Measurements from ENCODE around the gene PIK3R5. TPM values are rescaled to one million over a fixed set of nuclear protein-coding genes. Genes with fewer than 3 reads are reported as not detected.

Gene PIK3R5
- total RNA-seq, 4 donors from 2014 or later = 1.6 to 12.0 (median 8.4) TPM

DNA sequence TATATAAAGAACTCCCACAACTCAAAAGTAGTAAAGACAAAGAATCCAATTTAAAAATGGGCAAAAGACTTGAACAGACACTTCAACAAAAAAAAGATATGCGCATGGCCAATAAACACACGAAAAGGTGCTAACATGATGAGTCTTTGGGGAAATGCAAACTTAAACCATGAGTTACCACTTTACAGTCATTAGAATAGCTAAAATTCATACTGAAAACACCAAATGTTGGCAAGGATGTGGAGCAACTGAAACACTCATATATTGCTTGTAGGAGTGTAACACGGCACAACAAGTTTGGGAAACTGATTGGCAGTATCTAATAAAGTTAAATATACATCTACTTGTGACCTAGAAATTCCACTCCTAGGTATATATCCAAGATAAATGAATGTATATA is 3.0 kb upstream of the PIK3R5 start:
- Histone ChIP-seq H3K9me3 (no peaks in the 10 kb centered on the region), H3K27ac (no peak overlapping the region), H3K4me1 (no peaks in the 10 kb centered on the region), H3K4me3 (no peak overlapping the region), H3K27me3 (peaks cover 0 to 5% of the 10 kb centered on the region in 2 donors), H3K36me3 (no peaks in the 10 kb centered on the region)
- intact Hi-C loops (cut with DNase I; ENCODE audit: low total_unique reads) = no loop called here
- TF ChIP-seq, protein P1, sequence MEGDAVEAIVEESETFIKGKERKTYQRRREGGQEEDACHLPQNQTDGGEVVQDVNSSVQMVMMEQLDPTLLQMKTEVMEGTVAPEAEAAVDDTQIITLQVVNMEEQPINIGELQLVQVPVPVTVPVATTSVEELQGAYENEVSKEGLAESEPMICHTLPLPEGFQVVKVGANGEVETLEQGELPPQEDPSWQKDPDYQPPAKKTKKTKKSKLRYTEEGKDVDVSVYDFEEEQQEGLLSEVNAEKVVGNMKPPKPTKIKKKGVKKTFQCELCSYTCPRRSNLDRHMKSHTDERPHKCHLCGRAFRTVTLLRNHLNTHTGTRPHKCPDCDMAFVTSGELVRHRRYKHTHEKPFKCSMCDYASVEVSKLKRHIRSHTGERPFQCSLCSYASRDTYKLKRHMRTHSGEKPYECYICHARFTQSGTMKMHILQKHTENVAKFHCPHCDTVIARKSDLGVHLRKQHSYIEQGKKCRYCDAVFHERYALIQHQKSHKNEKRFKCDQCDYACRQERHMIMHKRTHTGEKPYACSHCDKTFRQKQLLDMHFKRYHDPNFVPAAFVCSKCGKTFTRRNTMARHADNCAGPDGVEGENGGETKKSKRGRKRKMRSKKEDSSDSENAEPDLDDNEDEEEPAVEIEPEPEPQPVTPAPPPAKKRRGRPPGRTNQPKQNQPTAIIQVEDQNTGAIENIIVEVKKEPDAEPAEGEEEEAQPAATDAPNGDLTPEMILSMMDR (IDR thresholded peaks at IDR 0.05) = no peak
- no peak for TF ChIP-seq POLR2A (IDR thresholded peaks at IDR 0.05)
- no peak for DNase-seq

DNA sequence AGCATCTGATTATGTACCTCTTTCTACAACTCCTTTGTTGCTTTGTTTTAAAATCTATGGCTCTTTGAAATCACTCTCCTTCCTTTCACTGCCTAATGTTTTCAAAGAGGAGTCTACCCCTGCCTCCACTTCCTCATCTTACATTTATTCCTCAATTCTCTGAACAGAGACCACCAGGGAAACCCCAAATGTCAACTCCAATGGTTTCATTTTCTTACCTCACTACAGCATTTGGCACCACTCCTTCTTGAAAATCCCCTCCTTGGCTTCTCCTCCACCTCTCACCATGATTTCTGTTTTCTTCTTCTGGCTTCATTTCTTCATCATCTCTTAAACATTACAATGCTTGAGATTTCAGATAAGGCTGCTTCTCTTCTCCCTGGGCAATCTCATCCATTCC is 2.4 kb upstream of the PIK3R5 start:
- TF ChIP-seq, protein P1 (IDR thresholded peaks at IDR 0.05) = no peak
- no peak for TF ChIP-seq POLR2A (IDR thresholded peaks at IDR 0.05)
- H3K36me3 ChIP-seq = no peaks in the 10 kb centered on the region
- H3K9me3 ChIP-seq = no peaks in the 10 kb centered on the region
- H3K4me3 ChIP-seq = no peak overlapping the region
- no peaks in the 10 kb centered on the region for H3K4me1 ChIP-seq
- peaks cover 0 to 5% of the 10 kb centered on the region in 2 donors for H3K27me3 ChIP-seq
- intact Hi-C loops (cut with DNase I; ENCODE audit: low total_unique reads) = no loop called here
- H3K27ac ChIP-seq = no peak overlapping the region
- DNase-seq = no peak

DNA sequence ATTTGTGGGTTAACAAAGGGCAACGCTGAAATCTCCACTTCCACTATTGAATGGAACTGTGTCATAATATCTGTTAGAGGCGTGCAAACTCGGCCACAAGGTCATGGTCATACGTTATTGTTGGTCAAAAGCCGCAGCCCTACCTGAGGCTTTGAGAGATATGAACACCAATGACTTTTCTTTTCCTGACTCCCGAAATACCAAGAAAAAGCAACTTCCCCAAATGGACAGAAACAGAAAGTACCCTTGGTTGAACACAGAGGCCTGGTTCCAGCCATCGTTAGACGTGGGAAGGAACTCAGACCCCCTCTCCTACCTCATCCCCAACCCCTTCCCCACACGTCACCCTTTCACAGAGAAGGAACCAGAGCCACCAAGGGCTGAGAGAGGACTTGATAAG is 1.4 kb upstream of the PIK3R5 start:
- H3K27ac ChIP-seq = no peak overlapping the region
- H3K4me3 ChIP-seq = no peak overlapping the region
- DNase-seq = no peak
- TF ChIP-seq, protein P1 (IDR thresholded peaks at IDR 0.05) = no peak
- TF ChIP-seq POLR2A (IDR thresholded peaks at IDR 0.05) = no peak
- no peaks in the 10 kb centered on the region for H3K4me1 ChIP-seq
- H3K27me3 ChIP-seq = peaks cover 0 to 5% of the 10 kb centered on the region in 2 donors
- no peaks in the 10 kb centered on the region for H3K9me3 ChIP-seq
- H3K36me3 ChIP-seq = no peaks in the 10 kb centered on the region
- intact Hi-C loops (cut with DNase I; ENCODE audit: low total_unique reads) = no loop called here

DNA sequence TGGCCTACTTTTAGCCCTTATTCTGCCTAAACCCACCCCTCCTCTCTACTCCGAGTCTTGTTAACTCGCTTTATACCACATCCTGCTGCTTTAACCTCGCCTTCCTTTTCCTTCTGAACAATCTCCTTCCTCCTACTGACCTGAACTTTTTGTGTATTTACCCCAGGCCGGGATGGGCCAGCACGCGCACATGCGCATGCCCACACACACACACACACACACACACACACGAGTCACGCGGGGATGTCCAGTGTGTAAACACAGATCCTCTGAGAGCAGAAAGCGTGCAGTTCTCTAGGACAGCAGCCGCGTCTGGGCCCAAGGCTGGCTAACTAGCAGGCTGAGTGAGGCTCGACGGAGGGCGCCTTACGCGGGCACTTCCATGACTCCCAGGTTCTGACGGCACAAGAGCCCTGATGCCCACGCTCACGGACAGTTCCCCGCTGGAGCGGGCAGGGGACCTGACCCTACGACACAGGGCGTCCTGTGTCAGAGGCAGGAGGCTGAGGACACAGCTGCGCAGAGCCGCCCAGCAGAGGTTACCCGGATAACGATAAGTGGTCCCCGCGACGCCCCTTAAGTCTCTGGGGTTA is 610 bp downstream of the PIK3R5 start:
- Histone ChIP-seq H3K4me3 (peak overlapping the region; percentile 8 to 14), H3K9me3 (no peaks in the 10 kb centered on the region), H3K27ac (no peak overlapping the region), H3K4me1 (no peaks in the 10 kb centered on the region), H3K36me3 (no peaks in the 10 kb centered on the region), H3K27me3 (peaks cover 0 to 5% of the 10 kb centered on the region in 2 donors)
- intact Hi-C loops (cut with DNase I; ENCODE audit: low total_unique reads) = no loop called here
- TF ChIP-seq POLR2A (IDR thresholded peaks at IDR 0.05) = no peak
- TF ChIP-seq, protein P1 (IDR thresholded peaks at IDR 0.05) = no peak
- no peak for DNase-seq

DNA sequence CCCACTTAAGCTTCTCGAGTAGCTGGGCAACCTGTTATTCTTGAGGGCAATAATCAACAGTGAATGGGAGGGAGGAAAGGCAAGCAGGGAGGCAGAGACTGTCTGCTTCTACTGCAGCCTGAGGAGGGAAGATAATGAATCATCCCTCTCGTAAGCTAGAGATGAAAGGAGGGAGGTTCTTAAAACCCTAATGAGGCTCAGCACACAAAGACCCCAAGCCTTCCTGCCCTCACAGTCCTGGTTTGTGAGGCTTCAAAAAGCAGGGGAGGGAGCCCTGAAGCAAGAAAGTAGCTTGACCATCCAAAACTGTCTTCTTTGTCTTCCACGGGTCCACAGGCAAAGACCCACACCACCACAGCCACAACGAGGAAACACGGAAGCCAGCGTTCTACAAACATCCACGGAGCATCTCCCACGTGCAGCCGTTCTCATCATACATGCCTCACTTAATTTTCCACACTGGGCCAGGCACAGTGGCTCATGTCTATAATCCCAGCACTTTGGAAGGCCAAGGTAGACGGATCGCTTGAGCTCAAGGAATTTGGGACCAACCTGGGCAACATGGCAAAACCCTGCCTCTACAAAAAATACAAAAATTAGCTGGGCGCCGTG is 1.8 kb downstream of the PIK3R5 start:
- intact Hi-C loops (cut with DNase I; ENCODE audit: low total_unique reads) = no loop called here
- H3K4me1 ChIP-seq = no peaks in the 10 kb centered on the region
- TF ChIP-seq, protein P1 (IDR thresholded peaks at IDR 0.05) = no peak
- TF ChIP-seq POLR2A (IDR thresholded peaks at IDR 0.05) = no peak
- H3K27ac ChIP-seq = no peak overlapping the region
- no peak for DNase-seq
- H3K27me3 ChIP-seq = peaks cover 0 to 5% of the 10 kb centered on the region in 2 donors
- H3K9me3 ChIP-seq = no peaks in the 10 kb centered on the region
- H3K4me3 ChIP-seq = no peak overlapping the region
- no peaks in the 10 kb centered on the region for H3K36me3 ChIP-seq
